CMK (cell line): ENCODE data around the gene CCDC142.

Experiments
- DNase-seq: peaks from one replicate; pipeline ENCODE4 v3.0.0-alpha.2; 2010; ENCODE audit warnings: low read depth

Gene CCDC142

GRCh38 chr2:74514368-74515270 is 31.8 kb upstream of the CCDC142 start, which contains the start of gene TLX2:
TLX2 (plus strand) TSS chr2:74514450; CDS start chr2:74514807, 357 bp downstream.
- no peak for DNase-seq

DNA sequence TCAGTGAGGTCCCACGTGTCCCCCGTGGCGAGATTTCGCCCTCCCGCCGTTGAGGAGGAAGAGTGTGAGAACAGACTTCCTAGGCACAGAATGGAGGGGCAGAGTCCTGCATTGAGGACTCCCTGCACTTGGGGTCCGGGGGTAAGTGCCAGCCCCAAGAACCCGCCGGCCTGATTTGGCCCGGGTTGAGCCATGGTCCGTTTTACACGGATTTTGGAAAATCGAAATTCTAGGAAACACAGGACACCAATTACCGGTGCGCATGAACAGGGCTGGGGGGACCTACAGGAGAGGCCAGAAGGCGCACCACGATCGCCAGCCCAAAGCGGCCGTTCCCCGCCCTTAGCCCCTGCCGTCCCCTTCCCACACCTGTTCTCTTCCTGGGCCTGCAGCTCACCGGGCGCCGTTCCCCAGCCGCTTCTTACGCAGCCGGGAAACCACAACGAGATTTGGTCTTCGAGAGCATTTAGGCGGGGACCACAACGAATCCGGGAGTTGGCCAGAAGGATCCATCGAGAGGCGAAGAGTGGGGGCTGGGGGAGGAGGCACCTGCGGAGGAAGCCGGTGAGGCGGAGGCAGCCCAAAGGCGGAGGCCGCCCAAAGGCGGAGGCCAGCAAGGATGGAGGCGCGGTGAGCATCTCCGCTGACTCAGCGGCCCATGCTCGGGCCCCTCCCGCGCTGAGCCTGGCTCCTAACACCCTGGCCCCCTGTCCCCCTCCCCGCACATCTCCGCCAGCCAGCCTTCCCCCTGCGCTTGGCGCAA is 31.0 kb upstream of the CCDC142 start:
- no peak for DNase-seq

- no peak for DNase-seq
Observed at GRCh38 chr2:74512744-74513604, 30.2 kb upstream of the CCDC142 start.

DNA sequence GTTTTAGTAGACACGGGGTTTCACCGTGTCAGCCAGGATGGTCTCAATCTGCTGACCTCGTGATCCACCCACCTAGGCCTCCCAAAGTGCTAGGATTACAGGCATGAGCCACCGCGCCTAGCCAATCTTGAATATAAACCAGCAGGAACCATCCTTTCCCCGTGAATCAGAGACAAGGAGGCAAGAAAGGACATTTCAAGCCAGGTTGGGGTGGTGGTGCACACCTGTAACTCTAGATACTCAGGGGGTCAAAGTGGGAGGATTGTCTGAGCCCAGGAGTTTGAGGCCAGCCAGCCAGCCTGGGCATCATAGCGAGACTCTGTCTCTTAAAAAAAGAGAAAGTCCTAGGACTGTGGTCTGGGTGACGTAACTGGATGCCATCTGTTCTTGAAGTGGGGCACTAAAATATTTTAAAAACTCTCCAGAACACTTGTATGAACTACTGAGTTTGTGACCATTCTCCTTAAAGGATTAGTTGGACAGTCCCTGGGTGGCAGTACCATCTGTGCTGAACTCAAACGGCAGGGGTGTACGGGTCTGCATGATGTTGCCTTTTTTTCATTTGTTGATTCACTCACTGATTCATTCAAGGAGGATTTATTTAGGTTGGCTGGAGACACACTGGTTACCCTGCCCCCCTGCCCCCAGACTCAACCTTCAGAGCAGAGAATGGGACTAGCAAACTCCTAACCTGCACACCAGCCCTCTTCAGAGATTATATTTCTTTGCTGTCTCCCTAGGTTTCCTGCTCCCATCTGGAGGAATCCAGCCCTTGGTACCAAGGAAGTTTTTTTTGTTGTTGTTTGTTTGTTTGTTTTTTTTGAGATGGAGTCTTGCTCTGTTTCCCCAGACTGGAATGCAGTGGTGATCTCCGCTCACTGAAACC is 28.5 kb upstream of the CCDC142 start:
- no peak for DNase-seq

GRCh38 chr2:74510272-74510671 is 27.5 kb upstream of the CCDC142 start:
- no peak for DNase-seq

DNA sequence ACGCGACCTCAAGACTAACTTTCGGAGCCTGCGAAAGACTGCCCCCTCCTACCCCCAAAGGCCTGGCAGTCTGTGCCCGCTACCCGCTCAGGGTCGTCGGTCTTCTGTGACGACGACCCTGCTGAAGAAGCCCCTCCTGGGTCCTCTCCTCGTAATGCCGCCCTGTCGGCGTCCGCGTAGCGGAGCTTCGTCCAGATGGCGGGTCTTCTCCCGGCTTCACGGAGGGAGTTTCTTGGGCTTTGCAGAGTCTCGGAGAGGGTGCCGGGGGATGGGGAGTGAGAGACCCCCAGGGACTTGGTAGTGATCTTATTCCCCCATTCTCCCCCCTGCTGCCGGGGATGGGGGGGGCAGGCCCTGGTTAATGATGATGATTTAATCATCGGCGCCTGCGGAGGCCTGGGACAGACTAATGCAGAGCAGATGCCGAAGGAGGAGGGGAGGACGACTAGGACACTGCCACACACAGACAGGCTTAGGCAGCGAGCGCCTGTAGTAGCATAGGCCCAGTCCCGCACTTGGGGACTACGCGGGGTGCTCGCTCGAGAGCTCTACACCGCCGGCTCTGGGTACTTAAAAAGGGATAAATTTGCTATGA is 25.2 kb upstream of the CCDC142 start:
- DNase-seq = no peak

- peak; percentile 96 for DNase-seq
Observed at GRCh38 chr2:74507145-74507925, 24.5 kb upstream of the CCDC142 start, which contains the start of gene PCGF1. PCGF1 (minus strand) TSS chr2:74507695; CDS start chr2:74507668, 27 bp downstream.

- DNase-seq = no peak
Observed at GRCh38 chr2:74505448-74506246, 22.8 kb upstream of the CCDC142 start.

DNA sequence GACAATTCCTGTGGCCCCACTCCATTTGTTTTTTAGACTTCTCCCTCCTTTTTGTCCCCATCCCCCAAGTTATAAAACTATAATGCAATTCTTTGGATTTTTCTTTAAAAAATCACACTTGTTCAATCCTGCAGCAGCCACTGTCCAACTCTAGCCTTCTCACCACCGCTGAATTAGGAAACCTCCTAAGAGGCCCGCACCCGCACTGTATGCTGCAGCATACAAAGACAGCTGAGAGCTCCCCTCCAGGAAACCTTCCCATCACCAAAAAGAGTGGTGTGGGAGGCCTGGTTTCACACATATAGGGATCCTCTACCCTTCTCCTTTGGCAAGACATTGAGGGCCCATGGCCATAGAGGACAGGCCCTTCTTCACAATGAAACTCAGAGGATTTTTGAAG is 21.8 kb upstream of the CCDC142 start:
- DNase-seq = no peak

DNA sequence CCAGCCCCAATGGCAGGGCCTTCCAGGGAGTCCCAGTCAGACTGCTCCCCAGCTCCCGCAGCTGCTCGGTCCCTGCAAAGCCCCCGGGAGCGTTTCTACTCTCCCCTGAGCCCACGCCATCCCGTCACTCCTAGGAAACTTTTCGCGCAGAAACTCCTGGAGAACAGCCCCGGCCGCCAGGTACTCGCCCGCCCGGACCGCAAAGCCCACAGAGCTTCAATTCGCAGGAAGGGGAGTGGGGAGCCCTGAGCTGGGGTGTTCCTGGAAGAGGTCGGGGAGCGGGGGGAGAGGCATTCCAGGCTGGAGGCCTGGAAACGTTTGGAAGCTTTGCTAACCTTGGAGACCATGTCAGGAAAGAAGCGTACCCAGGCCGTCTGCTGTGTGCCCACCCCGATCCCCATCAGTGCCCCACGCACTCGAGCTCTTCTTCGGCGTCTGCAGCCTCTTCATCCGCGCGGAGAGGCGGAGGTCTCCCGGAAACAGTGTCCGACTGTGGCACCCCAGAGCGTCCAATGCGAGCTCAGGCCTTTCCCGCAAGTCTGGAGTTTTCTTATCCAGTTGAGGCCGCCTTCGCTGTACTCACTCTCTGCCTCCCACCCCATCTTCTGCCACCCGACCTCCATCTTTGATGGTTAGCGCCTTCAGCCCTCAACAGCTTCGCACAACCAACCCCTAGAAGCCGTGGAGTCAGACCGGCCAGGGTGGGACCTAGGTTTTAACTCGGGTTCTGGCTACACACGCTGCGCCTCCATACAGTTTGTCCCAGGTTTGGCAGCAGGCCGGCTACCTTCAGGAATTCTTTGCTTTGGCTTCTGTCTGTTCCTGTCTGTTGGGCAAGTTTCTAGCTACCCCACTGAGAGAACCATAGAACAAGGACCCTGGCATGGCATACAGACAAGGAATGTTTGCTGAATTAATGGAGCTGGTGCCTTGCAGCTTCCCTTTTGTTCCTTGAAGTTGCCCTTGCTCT is 21.0 kb upstream of the CCDC142 start:
- no peak for DNase-seq

- no peak for DNase-seq
Observed at GRCh38 chr2:74502720-74503505, 20.1 kb upstream of the CCDC142 start.

DNA sequence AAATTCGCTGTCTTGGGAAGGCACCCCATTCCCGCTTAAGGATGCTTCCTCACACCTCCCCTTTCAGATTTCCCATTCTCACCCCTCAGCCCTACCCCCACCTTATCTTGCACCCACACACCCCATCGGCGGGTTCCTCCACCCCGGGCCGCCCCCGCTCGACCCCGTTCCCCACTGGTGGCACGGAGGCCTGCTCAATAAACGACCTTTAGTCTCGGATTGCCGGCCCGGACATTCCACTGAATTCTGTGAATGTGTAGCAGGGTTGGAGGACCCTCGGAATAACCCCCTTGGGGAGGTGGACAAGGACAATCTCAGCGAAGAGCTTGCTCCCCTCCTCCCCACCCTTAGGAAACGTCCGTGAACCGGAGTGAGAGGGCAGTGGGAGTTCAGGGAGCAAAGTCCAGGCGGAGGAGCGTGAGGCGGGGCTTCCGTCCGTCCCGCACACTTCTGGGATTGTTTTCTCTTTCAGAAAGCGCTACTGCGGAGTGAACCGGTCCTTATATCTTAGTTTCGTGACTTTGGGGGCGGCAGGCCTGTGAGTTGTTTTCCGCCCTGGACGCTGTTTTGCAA is 19.4 kb upstream of the CCDC142 start:
- DNase-seq = no peak

GRCh38 chr2:74501335-74502071 is 18.7 kb upstream of the CCDC142 start:
- DNase-seq = no peak

DNA sequence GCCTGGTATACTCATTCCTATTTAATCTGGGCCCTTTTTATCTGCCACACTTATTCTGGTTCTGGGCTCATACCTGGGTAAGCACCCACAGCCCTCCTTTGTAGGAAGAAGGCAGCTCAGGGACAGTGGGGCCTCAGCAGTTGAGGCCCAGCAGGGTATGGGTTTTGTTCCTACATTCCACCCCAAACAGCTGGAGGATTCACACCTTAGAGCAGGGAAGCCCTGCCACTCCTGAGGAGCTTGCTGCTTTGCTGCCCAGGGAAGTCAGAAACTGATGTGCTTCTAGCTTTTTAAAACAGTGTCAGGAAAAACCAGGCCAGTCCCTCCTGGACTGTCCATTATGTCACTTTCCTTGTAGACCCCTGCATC is 17.8 kb upstream of the CCDC142 start:
- DNase-seq = no peak

DNA sequence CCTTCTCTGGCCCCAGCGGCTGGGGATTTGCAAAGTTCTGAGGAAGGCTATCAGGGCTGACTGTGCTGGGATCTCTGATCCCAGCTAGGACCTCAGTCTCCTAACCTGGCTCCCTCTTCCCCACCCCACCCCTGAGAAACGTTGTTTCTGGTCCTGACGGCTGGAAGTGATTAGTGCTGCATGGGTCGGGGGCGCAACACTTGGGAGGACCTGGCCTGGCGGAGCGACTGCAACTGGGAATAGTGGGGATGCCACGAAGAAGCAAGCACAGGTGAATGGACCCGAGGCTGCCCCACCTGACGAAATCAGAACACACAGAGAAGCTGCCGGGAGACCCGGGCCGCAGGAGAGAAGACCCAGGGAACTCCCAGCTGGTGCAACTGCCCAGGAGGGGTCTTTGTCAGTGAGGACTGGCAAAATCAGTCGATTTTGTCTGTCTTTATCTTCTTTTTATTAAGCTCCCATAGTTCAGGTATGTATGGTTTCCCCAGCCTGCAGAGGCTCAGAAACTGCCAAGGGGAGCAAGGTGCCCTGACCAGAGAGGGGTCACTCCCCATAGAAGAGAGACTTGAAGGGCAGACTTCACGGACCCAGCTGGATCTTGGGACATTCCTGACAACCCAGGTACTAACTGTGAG is 17.3 kb upstream of the CCDC142 start:
- DNase-seq = no peak
